PFSK-1 (cell line): ENCODE results near the gene RIMS4.

Experiments
- POLR2AphosphoS5 ChIP-seq: IDR thresholded peaks from 2 replicates; pipeline ENCODE4 v1.6.1; 2012; ENCODE audit warnings: low read depth, mild to moderate bottlenecking, control low read depth, low read length, moderate library complexity
- REST ChIP-seq, 2 experiments: IDR thresholded peaks; 2 replicates each; pipeline versions ENCODE4 v1.6.1 to v1.8.0; 2011 to 2012; ENCODE audit warnings: low read depth in 2 of 2, low read length in 2 of 2, control low read depth in 1 of 2, inconsistent platforms in 1 of 2, mild to moderate bottlenecking in 1 of 2, moderate library complexity in 1 of 2; ENCODE audit not compliant: insufficient read depth in 1 of 2
- SIN3A ChIP-seq: IDR thresholded peaks from 2 replicates; pipeline ENCODE4 v1.6.1; 2012; ENCODE audit warnings: mild to moderate bottlenecking, low read length, moderate library complexity, borderline replicate concordance; ENCODE audit not compliant: insufficient read depth
- TAF1 ChIP-seq: IDR thresholded peaks from 2 replicates; pipeline ENCODE4 v1.6.1; 2012; ENCODE audit warnings: low read length, control low read depth, borderline replicate concordance; ENCODE audit not compliant: insufficient read depth

- TF ChIP-seq POLR2AphosphoS5 (no peak), REST (IDR thresholded peaks at IDR 0.05; ENCODE audit: insufficient read depth in 1 of 2, low read depth in 2 of 2, low read length in 2 of 2) (no peak), SIN3A (no peak), TAF1 (no peak)
Observed at GRCh38 chr20:44834693-44835092, 24.3 kb upstream of the RIMS4 start.
